Kidney (tissue), 22 donors: ENCODE measurements around the gene HNRNPF. TPM values are rescaled to one million over a fixed set of nuclear protein-coding genes. Genes with fewer than 3 reads are reported as not detected.
"Not testable (repeated sequence)": the region's sequence is repeated elsewhere in the genome, so short reads cannot be mapped to it uniquely, and the experiment has no call there.

ENCODE experiments used
- DNase-seq, 5 donors: peaks; one replicate each; pipeline ENCODE4 v3.0.0-alpha.2; 2013 to 2020
- FAIRE-seq: peaks from 2 replicates; lab custom pipeline; 2012; peaks lifted over from hg19 to GRCh38; lab: Jason Lieb, UNC
- H3K27ac ChIP-seq, 2 donors: one replicate each; pipeline ENCODE4 v1.7.0; 2013; ENCODE audit warnings: low read depth in 2 of 2, low read length in 2 of 2, inconsistent platforms in 1 of 2
- H3K27me3 ChIP-seq: one replicate; pipeline ENCODE4 v1.7.1; 2013; ENCODE audit warnings: low read length, inconsistent platforms; ENCODE audit not compliant: control insufficient read depth, insufficient read depth
- H3K36me3 ChIP-seq, 3 donors: one replicate each; pipeline versions ENCODE4 v1.7.0 to v1.7.1; 2013; ENCODE audit warnings: low read length in 3 of 3, control low read depth in 1 of 3, inconsistent platforms in 1 of 3; ENCODE audit not compliant: insufficient read depth in 3 of 3, control insufficient read depth in 2 of 3
- H3K4me1 ChIP-seq, 3 donors: one replicate each; pipeline versions ENCODE4 v1.7.0 to v1.7.1; 2013; ENCODE audit warnings: low read length in 3 of 3, inconsistent platforms in 1 of 3, low read depth in 1 of 3; ENCODE audit not compliant: control insufficient read depth in 2 of 3, insufficient read depth in 2 of 3
- H3K4me3 ChIP-seq, 3 donors: one replicate each; pipeline versions ENCODE4 v1.7.0 to v1.8.1; 2013; ENCODE audit warnings: low read length in 3 of 3, control low read depth in 1 of 3, inconsistent platforms in 1 of 3
- H3K9ac ChIP-seq, 3 donors: one replicate each; pipeline versions ENCODE4 v1.7.0 to v1.7.1; 2013; ENCODE audit warnings: low read length in 3 of 3, control low read depth in 1 of 3, inconsistent platforms in 1 of 3
- H3K9me3 ChIP-seq, 3 donors: one replicate each; pipeline versions ENCODE4 v1.7.0 to v1.7.1; 2013; ENCODE audit warnings: low read length in 3 of 3, control low read depth in 1 of 3, inconsistent platforms in 1 of 3; ENCODE audit not compliant: control insufficient read depth in 2 of 3, insufficient read depth in 1 of 3
- CTCF ChIP-seq: IDR thresholded peaks from 3 replicates; pipeline ENCODE4 v1.5.1; 2012; ENCODE audit warnings: mild to moderate bottlenecking, moderate library complexity, borderline replicate concordance; ENCODE audit not compliant: insufficient read depth; ENCODE audit errors: extremely low read depth
- intact Hi-C: fragments of 100-400 bp; cut with DNase I; formaldehyde crosslinking; loops from one replicate; pipeline ENCODE4 v1.11.1; 2022
- long read RNA-seq, 10 donors: library from polyadenylated mRNA in 1 of 10; unstranded in 1 of 10; transcript quantifications; one replicate each; pipeline ENCODE4 v2.0.0 and lab custom pipeline, GENCODE V29; 2021 to 2026
- polyA plus RNA-seq: library from polyadenylated mRNA; stranded (reverse); fragments of 350-450 nt; fragmentation: Illumina TruSeq; extraction: RNeasy Lipid Tissue Mini Kit (QIAGEN cat#74804); gene quantifications from one replicate; pipeline ENCODE4 v1.2.3, GENCODE V29; 2014; ENCODE audit warnings: low read depth, low replicate concordance; ENCODE audit not compliant: insufficient read depth
- total RNA-seq: library from RNA; stranded (reverse); fragmentation: NEBNext Ultra II Directional; extraction: Animal tissue kit (Norgen Biotek cat#: 25700); gene quantifications from one replicate; pipeline ENCODE4 v1.2.1, GENCODE V29; 2021
- donor health status: control.
- donor health status: control.
- donor health status: control.
- donor health status: control.
- donor health status: control.
- donor health status: DM: yes; HTN: yes; CAD: no.
- donor health status: Normal renal cell carcinoma (clear cell type).

The HNRNPF gene
- 190 TPM for total RNA-seq
- polyA plus RNA-seq, result 74.0 TPM
- long read RNA-seq, donor 1, transcript HNRNPF-202 (4 exons, 2,670 nt), result minor isoform, 8 of 97 reads
- long read RNA-seq, donor 1, transcript HNRNPF-203 (4 exons, 2,617 nt), result minor isoform, 9 of 97 reads
- long read RNA-seq, donor 1, transcript HNRNPF-204 (3 exons, 2,755 nt), result major isoform, 16 of 97 reads
- long read RNA-seq, donor 1, transcript HNRNPF-207 (4 exons, 2,676 nt), result minor isoform, 11 of 97 reads
- long read RNA-seq, donor 1, partial matches to known transcripts, result 0 of 97 reads
- long read RNA-seq, donor 1, other reads (novel, unspliced or antisense), result 53 of 97 reads
- long read RNA-seq, donor 2, transcript HNRNPF-201 (4 exons, 2,186 nt), result minor isoform, 6 of 82 reads
- long read RNA-seq, donor 2, transcript HNRNPF-204 (3 exons, 2,755 nt), result major isoform, 26 of 82 reads
- long read RNA-seq, donor 2, transcript HNRNPF-207 (4 exons, 2,676 nt), result minor isoform, 7 of 82 reads
- long read RNA-seq, donor 2, transcript HNRNPF-203 (4 exons, 2,617 nt), result minor isoform, 12 of 82 reads
- long read RNA-seq, donor 2, partial matches to known transcripts, result 0 of 82 reads
- long read RNA-seq, donor 2, other reads (novel, unspliced or antisense), result 25 of 82 reads
- long read RNA-seq, donor 3, transcript HNRNPF-201 (4 exons, 2,186 nt), result minor isoform, 7 of 130 reads
- long read RNA-seq, donor 3, transcript HNRNPF-203 (4 exons, 2,617 nt), result minor isoform, 11 of 130 reads
- long read RNA-seq, donor 3, transcript HNRNPF-204 (3 exons, 2,755 nt), result major isoform, 29 of 130 reads
- long read RNA-seq, donor 3, transcript HNRNPF-207 (4 exons, 2,676 nt), result minor isoform, 14 of 130 reads
- long read RNA-seq, donor 3, partial matches to known transcripts, result 6 of 130 reads
- long read RNA-seq, donor 3, other reads (novel, unspliced or antisense), result 57 of 130 reads
- long read RNA-seq, donor 4, transcript HNRNPF-204 (3 exons, 2,755 nt), result major isoform, 28 of 75 reads
- long read RNA-seq, donor 4, transcript HNRNPF-203 (4 exons, 2,617 nt), result minor isoform, 7 of 75 reads
- long read RNA-seq, donor 4, transcript HNRNPF-207 (4 exons, 2,676 nt), result minor isoform, 7 of 75 reads
- long read RNA-seq, donor 4, transcript HNRNPF-201 (4 exons, 2,186 nt), result minor isoform, 5 of 75 reads
- long read RNA-seq, donor 4, partial matches to known transcripts, result 0 of 75 reads
- long read RNA-seq, donor 4, other reads (novel, unspliced or antisense), result 24 of 75 reads
- long read RNA-seq, donor 5, partial matches to known transcripts, result 0 of 1 reads
- long read RNA-seq, donor 5, other reads (novel, unspliced or antisense), result 0 of 1 reads
- long read RNA-seq, donor 6, transcript HNRNPF-203 (4 exons, 2,617 nt), result major isoform, 12 of 73 reads
- long read RNA-seq, donor 6, transcript HNRNPF-202 (4 exons, 2,670 nt), result minor isoform, 7 of 73 reads
- long read RNA-seq, donor 6, transcript HNRNPF-204 (3 exons, 2,755 nt), result minor isoform, 8 of 73 reads
- long read RNA-seq, donor 6, partial matches to known transcripts, result 0 of 73 reads
- long read RNA-seq, donor 6, other reads (novel, unspliced or antisense), result 39 of 73 reads
- long read RNA-seq, donor 7, transcript HNRNPF-207 (4 exons, 2,676 nt), result minor isoform, 20 of 304 reads
- long read RNA-seq, donor 7, transcript HNRNPF-204 (3 exons, 2,755 nt), result minor isoform, 33 of 304 reads
- long read RNA-seq, donor 7, transcript HNRNPF-203 (4 exons, 2,617 nt), result major isoform, 49 of 304 reads
- long read RNA-seq, donor 7, transcript HNRNPF-202 (4 exons, 2,670 nt), result minor isoform, 18 of 304 reads
- long read RNA-seq, donor 7, partial matches to known transcripts, result 0 of 304 reads
- long read RNA-seq, donor 7, other reads (novel, unspliced or antisense), result 170 of 304 reads
- long read RNA-seq, donor 8, transcript HNRNPF-202 (4 exons, 2,670 nt), result minor isoform, 5 of 74 reads
- long read RNA-seq, donor 8, transcript HNRNPF-203 (4 exons, 2,617 nt), result minor isoform, 8 of 74 reads
- long read RNA-seq, donor 8, transcript HNRNPF-201 (4 exons, 2,186 nt), result minor isoform, 6 of 74 reads
- long read RNA-seq, donor 8, transcript HNRNPF-204 (3 exons, 2,755 nt), result major isoform, 22 of 74 reads
- long read RNA-seq, donor 8, partial matches to known transcripts, result 0 of 74 reads
- long read RNA-seq, donor 8, other reads (novel, unspliced or antisense), result 30 of 74 reads
- long read RNA-seq, donor 9, transcript HNRNPF-203 (4 exons, 2,617 nt), result minor isoform, 5 of 41 reads
- long read RNA-seq, donor 9, transcript HNRNPF-204 (3 exons, 2,755 nt), result major isoform, 10 of 41 reads
- long read RNA-seq, donor 9, partial matches to known transcripts, result 0 of 41 reads
- long read RNA-seq, donor 9, other reads (novel, unspliced or antisense), result 18 of 41 reads
- long read RNA-seq, donor 10, transcript HNRNPF-203 (4 exons, 2,617 nt), result minor isoform, 7 of 68 reads
- long read RNA-seq, donor 10, transcript HNRNPF-204 (3 exons, 2,755 nt), result major isoform, 16 of 68 reads
- long read RNA-seq, donor 10, transcript HNRNPF-207 (4 exons, 2,676 nt), result minor isoform, 10 of 68 reads
- long read RNA-seq, donor 10, partial matches to known transcripts, result 0 of 68 reads
- long read RNA-seq, donor 10, other reads (novel, unspliced or antisense), result 30 of 68 reads

GRCh38 chr10:43408710-43409384 lies at the start of gene HNRNPF:
TSS of gene HNRNPF (minus strand) at chr10:43409186. CDS start at chr10:43387884, 21,302 bp downstream.
- Histone ChIP-seq H3K4me1 (peaks cover 0 to 10% (median 3%) of the 10 kb centered on the region in 3 donors), H3K27ac (peak within 1 kb of the TSS; percentile 99), H3K9ac (peak within 1 kb of the TSS; percentile 14 to 94 (median 84)), H3K36me3 (no peaks in the 10 kb centered on the region), H3K9me3 (no peaks in the 10 kb centered on the region), H3K4me3 (peak within 1 kb of the TSS; percentile 79 to 93 (median 85)), H3K27me3 (no peaks in the 10 kb centered on the region)
- FAIRE-seq (no peak), DNase-seq (peak; percentile 97 to 99 (median 98))
- intact Hi-C loops, result no loop called here
- TF ChIP-seq CTCF, result no peak

- no peaks in the 10 kb centered on the region for H3K27me3 ChIP-seq
- H3K36me3 ChIP-seq, result no peaks in the 10 kb centered on the region
- H3K4me1 ChIP-seq, result peaks cover 0 to 6% (median 6%) of the 10 kb centered on the region in 3 donors
- TF ChIP-seq CTCF, result no peak
- intact Hi-C loops, result no loop called here
- FAIRE-seq (no peak), DNase-seq (no peak)
- H3K9ac ChIP-seq, result no peak overlapping the region
- H3K9me3 ChIP-seq, result no peaks in the 10 kb centered on the region
- H3K4me3 ChIP-seq, result no peak overlapping the region
- H3K27ac ChIP-seq, result no peak overlapping the region
Measured at GRCh38 chr10:43458227-43458626, 49.2 kb upstream of the HNRNPF start.

- H3K27ac ChIP-seq, result peak overlapping the region in 1 of 2 donors; percentile 90
- H3K9me3 ChIP-seq, intact Hi-C loops, H3K36me3 ChIP-seq, DNase-seq, H3K4me3 ChIP-seq, H3K4me1 ChIP-seq, FAIRE-seq, H3K27me3 ChIP-seq: not testable (repeated sequence)
- peak overlapping the region in 1 of 3 donors; percentile 72 for H3K9ac ChIP-seq
Measured at GRCh38 chr10:43456561-43456960, 47.6 kb upstream of the HNRNPF start.

- H3K9me3 ChIP-seq, H3K27ac ChIP-seq, intact Hi-C loops, FAIRE-seq, H3K9ac ChIP-seq, H3K36me3 ChIP-seq, H3K27me3 ChIP-seq, H3K4me1 ChIP-seq, DNase-seq: not testable (repeated sequence)
- peak overlapping the region in 1 of 3 donors; percentile 82 for H3K4me3 ChIP-seq
Measured at GRCh38 chr10:43454025-43454424, 45.0 kb upstream of the HNRNPF start.
